GM12874 (cell line): ENCODE results near the gene EIF4A2.

Source experiments
- CTCF ChIP-seq: IDR thresholded peaks from 2 replicates; pipeline ENCODE4 v1.5.1; 2011; ENCODE audit warnings: low read depth, mild to moderate bottlenecking, control low read depth, low read length, moderate library complexity; ENCODE audit not compliant: insufficient read depth

EIF4A2 gene

GRCh38 chr3:186786922-186787321 lies 3.5 kb downstream of the EIF4A2 start:
- TF ChIP-seq CTCF = no peak

DNA sequence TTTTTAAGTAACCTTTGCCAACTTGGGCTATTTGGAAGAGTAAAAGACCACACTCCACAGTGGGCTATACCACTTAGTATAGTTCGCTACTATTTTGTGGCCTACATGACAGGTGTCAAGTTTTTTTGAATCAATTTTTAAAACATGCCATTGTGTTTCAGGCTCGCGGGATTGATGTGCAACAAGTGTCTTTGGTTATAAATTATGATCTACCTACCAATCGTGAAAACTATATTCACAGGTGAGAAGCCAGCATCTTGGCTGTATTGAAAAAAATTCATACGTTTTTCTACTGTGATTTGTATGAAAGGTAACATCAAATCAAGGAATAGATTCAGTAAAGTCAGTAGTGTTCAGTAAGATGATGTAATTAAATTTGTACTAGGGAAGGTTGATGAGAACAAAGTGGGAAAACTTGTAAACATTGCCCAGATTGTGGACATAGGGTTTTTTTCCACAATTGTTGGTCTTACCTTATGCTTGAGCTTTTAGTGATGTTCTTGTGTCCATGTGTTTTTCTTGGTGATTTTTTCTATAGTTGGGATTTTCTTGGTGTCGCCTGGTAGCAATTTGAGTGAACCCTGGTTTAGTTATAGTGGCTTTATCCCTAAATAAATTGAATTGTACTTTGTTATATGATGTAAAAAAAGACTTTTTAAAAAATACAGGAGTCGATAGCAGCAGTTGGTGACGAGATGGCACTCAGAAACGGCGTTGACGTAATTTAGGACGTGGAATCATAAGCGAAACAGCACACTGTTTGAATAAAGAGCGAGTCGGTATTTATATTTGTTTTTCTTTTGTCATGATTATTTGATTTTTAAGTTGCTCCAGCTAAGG lies 4.5 kb downstream of the EIF4A2 start:
- no peak for TF ChIP-seq CTCF

DNA sequence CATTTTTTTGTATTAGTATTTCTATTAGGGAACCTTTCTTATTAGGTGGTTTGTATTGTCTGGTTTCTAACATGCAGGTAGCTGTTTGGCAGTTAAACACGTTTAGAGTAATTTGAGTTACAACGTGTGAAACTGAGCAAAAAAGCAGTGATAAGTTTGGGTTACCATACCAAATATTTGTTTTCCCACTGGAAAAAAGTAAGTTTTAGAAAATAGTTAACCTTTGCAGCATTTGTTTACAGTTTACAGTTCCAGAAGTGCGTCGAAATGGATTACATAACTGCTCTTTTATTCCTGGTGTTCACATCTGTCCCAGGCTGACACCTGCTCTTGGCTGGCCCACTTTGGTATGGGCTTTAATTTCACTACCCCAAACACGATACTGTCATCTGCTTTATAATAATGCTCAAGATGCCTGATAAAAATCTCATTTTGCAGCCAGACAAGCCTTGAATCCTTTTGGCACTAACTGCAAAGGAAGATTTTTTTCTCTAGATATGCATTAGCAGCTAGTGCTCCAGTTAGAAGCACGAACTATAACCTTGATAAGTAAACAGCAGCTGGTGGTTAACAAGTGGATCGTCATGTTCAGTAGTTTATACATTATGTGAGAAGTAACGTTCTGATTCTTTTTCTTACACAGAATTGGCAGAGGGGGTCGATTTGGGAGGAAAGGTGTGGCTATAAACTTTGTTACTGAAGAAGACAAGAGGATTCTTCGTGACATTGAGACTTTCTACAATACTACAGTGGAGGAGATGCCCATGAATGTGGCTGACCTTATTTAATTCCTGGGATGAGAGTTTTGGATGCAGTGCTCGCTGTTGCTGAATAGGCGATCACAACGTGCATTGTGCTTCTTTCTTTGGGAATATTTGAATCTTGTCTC lies 5.3 kb downstream of the EIF4A2 start:
- no peak for TF ChIP-seq CTCF

DNA sequence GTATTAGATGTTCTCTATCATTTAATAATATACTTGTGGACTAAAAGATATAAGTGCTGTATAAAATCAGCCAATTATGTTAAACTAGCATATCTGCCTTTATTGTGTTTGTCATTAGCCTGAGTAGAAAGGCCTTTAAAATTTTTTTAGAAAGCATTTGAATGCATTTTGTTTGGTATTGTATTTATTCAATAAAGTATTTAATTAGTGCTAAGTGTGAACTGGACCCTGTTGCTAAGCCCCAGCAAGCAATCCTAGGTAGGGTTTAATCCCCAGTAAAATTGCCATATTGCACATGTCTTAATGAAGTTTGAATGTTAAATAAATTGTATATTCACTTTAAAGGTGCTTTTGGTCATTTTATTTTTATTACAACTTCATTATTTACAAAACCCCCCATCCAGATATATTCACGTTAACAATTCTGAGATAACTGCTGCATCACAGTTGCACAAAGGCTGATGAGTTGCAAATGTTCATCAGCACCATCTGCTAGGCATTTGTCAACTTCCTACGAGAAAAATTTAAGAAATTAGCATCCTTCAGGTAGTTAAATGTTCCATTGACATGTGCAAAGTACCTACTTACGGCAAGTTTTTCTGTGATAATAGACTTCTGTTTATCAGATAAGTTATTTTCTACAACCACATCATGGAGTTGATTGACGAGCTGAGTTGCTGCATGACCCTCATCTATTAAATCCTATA lies 6.3 kb downstream of the EIF4A2 start:
- TF ChIP-seq CTCF = no peak

DNA sequence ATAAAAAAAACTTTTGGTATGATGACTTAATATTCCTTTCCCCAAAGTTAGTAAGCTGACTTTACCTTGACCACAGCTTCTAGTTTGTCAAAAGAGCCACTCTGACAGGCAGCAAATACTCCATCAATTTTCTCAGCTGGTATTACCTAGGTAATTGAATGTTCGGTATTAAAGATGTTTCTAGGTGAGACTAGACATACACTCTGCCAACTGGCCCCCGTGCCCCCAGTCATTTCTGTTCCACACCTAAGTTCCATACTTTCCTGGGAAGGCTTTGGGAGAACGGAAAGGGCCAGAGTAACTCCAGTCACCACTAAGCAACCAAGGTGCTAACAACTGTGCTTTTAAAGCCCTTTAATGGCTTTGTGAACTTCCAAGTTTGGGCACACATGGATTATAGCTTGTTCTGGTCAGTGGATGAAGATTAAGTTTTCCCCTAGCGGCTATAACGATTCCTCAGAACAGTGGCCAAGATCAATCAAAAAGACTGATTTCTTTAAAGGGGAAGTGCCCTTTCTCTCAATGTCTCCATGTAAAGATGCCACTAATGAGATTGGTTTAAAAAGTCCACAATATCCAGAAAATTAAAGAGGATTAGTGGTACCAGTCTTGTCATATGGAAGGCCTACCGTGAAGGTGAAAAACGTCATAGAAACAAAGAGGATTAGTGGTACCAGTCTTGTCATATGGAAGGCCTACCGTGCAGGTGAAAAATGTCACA lies 7.0 kb downstream of the EIF4A2 start:
- no peak for TF ChIP-seq CTCF

DNA sequence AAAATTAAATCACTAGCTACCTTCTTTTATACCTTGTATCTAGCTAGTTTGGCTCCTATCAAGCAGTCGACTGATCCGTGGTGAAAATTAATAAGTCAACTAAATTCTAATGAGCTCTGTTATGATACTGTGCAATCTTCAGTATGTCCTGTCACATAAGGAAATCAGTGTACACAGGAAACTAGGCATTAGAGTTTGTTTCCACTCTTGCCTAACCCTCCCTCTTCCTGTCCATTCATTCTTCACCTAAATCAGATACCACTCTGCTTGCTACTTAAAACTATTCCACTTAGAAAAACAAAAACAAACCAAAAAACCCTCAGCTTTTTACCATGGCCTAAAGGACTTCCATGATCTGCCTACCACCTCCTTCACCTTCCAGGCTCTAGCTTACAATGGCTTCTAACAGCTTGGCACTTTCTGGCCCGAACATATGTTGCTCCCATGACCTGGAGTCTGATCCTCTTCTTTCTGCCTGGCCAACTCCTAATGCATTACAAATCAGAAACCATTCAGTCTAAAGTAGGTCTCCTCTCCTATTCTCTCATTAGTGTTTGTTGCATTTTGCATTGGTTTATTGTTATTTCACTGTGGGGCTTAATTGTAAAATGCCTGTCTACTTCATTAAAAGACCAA lies 15.0 kb downstream of the EIF4A2 start:
- TF ChIP-seq CTCF = no peak
